OCI-LY3 (cell line): ENCODE data around the gene RNF13.

Experiments
- H2AFZ ChIP-seq: fragments of 200-600, 300-600 bp; shearing (Covaris generic); 2 replicates; pipeline ENCODE4 v1.6.0; 2014; ENCODE audit warnings: antibody characterized with exemption, low read depth, low read length
- H3K27ac ChIP-seq: fragments of 200-600, 300-600 bp; sonication (generic); 2 replicates; pipeline ENCODE4 v1.5.1; 2014; ENCODE audit warnings: mild to moderate bottlenecking, low read length, moderate library complexity, mixed read lengths
- H3K27me3 ChIP-seq: fragments of 200-600, 300-600 bp; sonication (generic); 2 replicates; pipeline ENCODE4 v1.6.1; 2014; ENCODE audit warnings: low read depth, low read length, mixed read lengths
- H3K36me3 ChIP-seq: fragments of 200-600, 300-600 bp; sonication (generic); replicated peaks from 2 replicates; pipeline ENCODE3; 2014; ENCODE audit warnings: low read depth, low read length, mixed read lengths
- H3K4me1 ChIP-seq: fragments of 300-600, 200-600 bp; sonication (generic); 2 replicates; pipeline ENCODE4 v1.6.1; 2014; ENCODE audit warnings: low read length, mixed read lengths
- H3K4me2 ChIP-seq: fragments of 200-600, 300-600 bp; sonication (generic); 2 replicates; pipeline ENCODE4 v1.6.1; 2014; ENCODE audit warnings: low read length, mixed read lengths
- H3K4me3 ChIP-seq: fragments of 300-600, 200-600 bp; sonication (generic); 2 replicates; pipeline ENCODE4 v1.5.1; 2014; ENCODE audit warnings: antibody characterized with exemption, mild to moderate bottlenecking, low read length, moderate library complexity
- H3K79me2 ChIP-seq: fragments of 300-600, 200-600 bp; shearing (Covaris generic); 2 replicates; pipeline ENCODE4 v1.6.1; 2014; ENCODE audit warnings: mild to moderate bottlenecking, low read length, mixed read lengths
- H3K9ac ChIP-seq: fragments of 300-600, 200-600 bp; shearing (Covaris generic); 2 replicates; pipeline ENCODE4 v1.6.0; 2014; ENCODE audit warnings: mild to moderate bottlenecking, low read length, moderate library complexity
- H3K9me3 ChIP-seq: fragments of 200-600, 300-600 bp; shearing (Covaris generic); 2 replicates; pipeline ENCODE4 v1.6.1; 2014; ENCODE audit warnings: low read length, mixed read lengths; ENCODE audit not compliant: insufficient read depth
- H4K20me1 ChIP-seq: fragments of 200-600, 300-600 bp; sonication (generic); 2 replicates; pipeline ENCODE4 v1.6.1; 2016; ENCODE audit warnings: low read length, mixed read lengths; ENCODE audit not compliant: insufficient read depth
- EZH2phosphoT487 ChIP-seq: fragments of 200-600 bp; shearing (Covaris generic); IDR thresholded peaks from 2 replicates; pipeline ENCODE4 v1.6.1; 2018; ENCODE audit warnings: antibody characterized with exemption, mixed run types, low read depth
- TF ChIP-seq, protein P1 (sequence below): fragments of 200-600, 300-600 bp; sonication (generic); IDR thresholded peaks from 2 replicates; pipeline ENCODE4 v1.5.1; 2014; ENCODE audit warnings: antibody characterized with exemption, low read length, low read depth

The RNF13 gene

DNA sequence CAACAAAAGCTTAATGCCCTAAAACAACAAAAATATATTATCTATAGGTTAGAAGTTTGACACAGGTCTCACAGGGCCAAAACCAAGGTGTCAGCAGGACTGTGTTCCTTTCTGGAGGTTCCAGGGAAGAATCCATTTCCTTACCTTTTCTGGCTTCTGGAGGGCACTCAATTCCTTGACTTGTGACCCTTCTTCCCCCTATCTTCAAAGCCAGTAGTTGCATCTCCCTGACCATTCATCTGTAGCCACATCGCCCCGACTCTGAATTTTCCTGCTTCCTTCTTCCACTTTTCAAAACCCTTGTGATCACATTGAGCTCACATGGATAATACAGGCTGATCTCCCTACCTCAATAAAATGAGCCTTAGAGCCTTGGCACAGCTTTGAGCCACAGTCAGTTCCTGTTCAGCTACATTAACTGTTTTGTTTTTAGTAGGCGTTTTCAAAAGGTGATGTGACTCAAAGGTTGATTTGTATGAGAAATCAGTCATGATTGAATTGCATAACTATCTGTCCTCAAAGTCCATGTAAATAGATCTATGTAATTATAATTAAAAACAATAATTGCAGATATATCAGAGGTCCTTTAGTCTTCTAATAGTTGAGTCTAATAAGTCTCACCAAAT lies 145.3 kb downstream of the RNF13 start:
- Histone ChIP-seq H3K79me2 (no peaks in the 10 kb centered on the region), H3K27ac (no peak overlapping the region), H3K27me3 (no peaks in the 10 kb centered on the region), H3K4me2 (peak overlapping the region; percentile 4; the same call in 1 of the 2 replicates), H2AFZ (no peak overlapping the region), H4K20me1 (no peaks in the 10 kb centered on the region), H3K9ac (no peak overlapping the region), H3K36me3 (no peaks in the 10 kb centered on the region), H3K4me3 (no peak overlapping the region), H3K9me3 (no peaks in the 10 kb centered on the region), H3K4me1 (peaks cover 9% of the 10 kb centered on the region)
- TF ChIP-seq, protein P1, sequence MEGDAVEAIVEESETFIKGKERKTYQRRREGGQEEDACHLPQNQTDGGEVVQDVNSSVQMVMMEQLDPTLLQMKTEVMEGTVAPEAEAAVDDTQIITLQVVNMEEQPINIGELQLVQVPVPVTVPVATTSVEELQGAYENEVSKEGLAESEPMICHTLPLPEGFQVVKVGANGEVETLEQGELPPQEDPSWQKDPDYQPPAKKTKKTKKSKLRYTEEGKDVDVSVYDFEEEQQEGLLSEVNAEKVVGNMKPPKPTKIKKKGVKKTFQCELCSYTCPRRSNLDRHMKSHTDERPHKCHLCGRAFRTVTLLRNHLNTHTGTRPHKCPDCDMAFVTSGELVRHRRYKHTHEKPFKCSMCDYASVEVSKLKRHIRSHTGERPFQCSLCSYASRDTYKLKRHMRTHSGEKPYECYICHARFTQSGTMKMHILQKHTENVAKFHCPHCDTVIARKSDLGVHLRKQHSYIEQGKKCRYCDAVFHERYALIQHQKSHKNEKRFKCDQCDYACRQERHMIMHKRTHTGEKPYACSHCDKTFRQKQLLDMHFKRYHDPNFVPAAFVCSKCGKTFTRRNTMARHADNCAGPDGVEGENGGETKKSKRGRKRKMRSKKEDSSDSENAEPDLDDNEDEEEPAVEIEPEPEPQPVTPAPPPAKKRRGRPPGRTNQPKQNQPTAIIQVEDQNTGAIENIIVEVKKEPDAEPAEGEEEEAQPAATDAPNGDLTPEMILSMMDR: no peak

GRCh38 chr3:149959443-149959842 lies 146.4 kb downstream of the RNF13 start:
- no peaks in the 10 kb centered on the region for H3K27me3 ChIP-seq
- no peak overlapping the region for H3K9ac ChIP-seq
- TF ChIP-seq, protein P1: no peak
- TF ChIP-seq EZH2phosphoT487: no peak
- H3K4me2 ChIP-seq: no peak overlapping the region
- peaks cover 9% of the 10 kb centered on the region for H3K4me1 ChIP-seq
- H3K79me2 ChIP-seq: no peaks in the 10 kb centered on the region
- no peaks in the 10 kb centered on the region for H3K9me3 ChIP-seq
- no peaks in the 10 kb centered on the region for H4K20me1 ChIP-seq
- no peak overlapping the region for H2AFZ ChIP-seq
- no peak overlapping the region for H3K4me3 ChIP-seq
- H3K27ac ChIP-seq: no peak overlapping the region
- H3K36me3 ChIP-seq: no peaks in the 10 kb centered on the region

- Histone ChIP-seq H2AFZ (no peak overlapping the region), H3K27ac (no peak overlapping the region), H3K4me1 (peaks cover 5% of the 10 kb centered on the region), H3K9ac (no peak overlapping the region), H3K79me2 (no peaks in the 10 kb centered on the region), H4K20me1 (no peaks in the 10 kb centered on the region), H3K27me3 (no peaks in the 10 kb centered on the region), H3K36me3 (no peaks in the 10 kb centered on the region), H3K9me3 (no peaks in the 10 kb centered on the region), H3K4me2 (no peak overlapping the region), H3K4me3 (no peak overlapping the region)
- TF ChIP-seq, protein P1: no peak
- no peak for TF ChIP-seq EZH2phosphoT487
These were observed 150.5 kb downstream of the RNF13 start for GRCh38 chr3:149963485-149963884.

DNA sequence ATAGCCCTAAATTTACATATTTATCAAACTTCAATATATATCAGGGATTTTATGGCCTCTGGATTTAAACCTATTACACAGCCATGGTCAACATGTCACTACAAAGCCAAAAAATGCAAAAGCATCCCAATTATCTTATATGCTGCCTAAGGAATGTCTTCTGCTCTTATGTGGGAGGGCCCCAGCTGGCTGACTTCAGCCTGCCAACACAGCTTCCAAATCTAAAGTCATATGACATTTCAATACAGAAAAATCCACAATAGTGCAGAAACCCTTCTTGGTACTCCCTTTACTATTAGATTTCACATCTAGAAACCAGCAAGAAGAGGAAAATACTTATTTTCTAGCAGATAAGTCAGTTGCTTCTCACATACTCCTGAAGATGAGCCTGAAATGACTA lies 151.3 kb downstream of the RNF13 start:
- no peak overlapping the region for H3K4me3 ChIP-seq
- no peak overlapping the region for H3K27ac ChIP-seq

More for the DNA sequence above, 151.3 kb downstream of the RNF13 start:
- Histone ChIP-seq H2AFZ (no peak overlapping the region), H3K9ac (no peak overlapping the region), H3K4me2 (no peak overlapping the region), H3K27me3 (no peaks in the 10 kb centered on the region), H3K36me3 (no peaks in the 10 kb centered on the region), H3K4me1 (peaks cover 4% of the 10 kb centered on the region), H3K79me2 (no peaks in the 10 kb centered on the region), H4K20me1 (no peaks in the 10 kb centered on the region), H3K9me3 (no peaks in the 10 kb centered on the region)
- TF ChIP-seq EZH2phosphoT487: no peak
- TF ChIP-seq, protein P1: no peak
